Naive thymus-derived CD8-positive, alpha-beta T cell (primary cell): ENCODE data around the gene PSMB5. TPM values are rescaled to one million over a fixed set of nuclear protein-coding genes. Genes with fewer than 3 reads are reported as not detected.

ENCODE experiments used
- ATAC-seq, 2 donors: fragments of 150-1000 bp; cut with Tn5 transposase in 1 of 2; sonication (Bioruptor Pico), chemical (Tn5 transposase) in 1 of 2; 1 replicate in 1 of 2; 2 replicates in 1 of 2; pipeline ENCODE4 v1.10.0; 2021; ENCODE audit warnings: mild to moderate bottlenecking in 2 of 2, moderate library complexity in 2 of 2
- POLR2A ChIA-PET: fragments of 350-600 bp; sonication (Branson Sonifier 250); formaldehyde crosslinking; loops from one replicate; lab custom pipeline; 2021; ENCODE audit warnings: antibody characterized with exemption; lab: Charles Lee
- DNase-seq, 10 donors: peaks; one replicate each; pipeline versions ENCODE4 v3.0.0 to v3.0.0-alpha.2; 2020 to 2022
- H3K27ac Mint-ChIP-seq, 10 donors: one replicate each; pipeline ENCODE4 v1.8.0; 2020 to 2022; ENCODE audit warnings: mild to moderate bottlenecking in 10 of 10, mixed read lengths in 10 of 10, moderate library complexity in 4 of 10, inconsistent platforms in 1 of 10
- H3K27me3 Mint-ChIP-seq, 5 donors: one replicate each; pipeline ENCODE4 v1.8.0; 2021 to 2022; ENCODE audit warnings: mixed read lengths in 5 of 5
- H3K36me3 Mint-ChIP-seq, 3 donors: one replicate each; pipeline ENCODE4 v1.8.0; 2020 to 2022; ENCODE audit warnings: mixed read lengths in 3 of 3, mild to moderate bottlenecking in 2 of 3, inconsistent platforms in 1 of 3
- H3K4me1 Mint-ChIP-seq, 4 donors: one replicate each; pipeline ENCODE4 v1.8.0; 2021 to 2022; ENCODE audit warnings: mixed read lengths in 4 of 4
- H3K4me3 Mint-ChIP-seq, 10 donors: one replicate each; pipeline ENCODE4 v1.8.0; 2020 to 2022; ENCODE audit warnings: mild to moderate bottlenecking in 10 of 10, mixed read lengths in 10 of 10, moderate library complexity in 6 of 10, inconsistent platforms in 1 of 10
- H3K9me3 Mint-ChIP-seq, 9 donors: one replicate each; pipeline ENCODE4 v1.8.0; 2020 to 2022; ENCODE audit warnings: mixed read lengths in 9 of 9, mild to moderate bottlenecking in 3 of 9, inconsistent platforms in 1 of 9, moderate library complexity in 1 of 9
- polyA plus RNA-seq, 3 donors: library from polyadenylated mRNA; unstranded; fragments of 300-500 nt; fragmentation: Illumina TruSeq; gene quantifications; one replicate each; pipeline ENCODE4 v1.2.3, GENCODE V29; 2021
- total RNA-seq, 8 experiments: library from RNA in 2 of 8; stranded (reverse) in 2 of 8; gene quantifications; one replicate each; pipeline ENCODE4 v1.2.3 and lab custom pipeline; 2021 to 2026

The PSMB5 gene
- total and polyA plus RNA-seq, 5 experiments from 2014 or later: 30.2 to 49.7 (median 35.8) TPM

- POLR2A ChIA-PET: no interaction called here
- peaks cover 0 to 2% (median 0%) of the 10 kb centered on the region in 9 donors for H3K9me3 Mint-ChIP-seq
- peaks cover 3 to 14% (median 9%) of the 10 kb centered on the region in 4 donors for H3K4me1 Mint-ChIP-seq
- H3K27ac Mint-ChIP-seq: no peak overlapping the region
- ATAC-seq: no peak
- peak in 1 of 10 donors; percentile 11 for DNase-seq
- peaks cover 1 to 11% (median 5%) of the 10 kb centered on the region in 5 donors for H3K27me3 Mint-ChIP-seq
- H3K36me3 Mint-ChIP-seq: no peaks in the 10 kb centered on the region
- H3K4me3 Mint-ChIP-seq: no peak overlapping the region
Measured at GRCh38 chr14:23051141-23052057, 16.7 kb upstream of the PSMB5 start.

GRCh38 chr14:23049011-23049410 lies 14.3 kb upstream of the PSMB5 start:
- ATAC-seq (no peak), DNase-seq (no peak)
- H3K36me3 Mint-ChIP-seq: no peaks in the 10 kb centered on the region
- peaks cover 0 to 6% (median 2%) of the 10 kb centered on the region in 4 donors for H3K4me1 Mint-ChIP-seq
- no peak overlapping the region for H3K27ac Mint-ChIP-seq
- POLR2A ChIA-PET: interaction anchor here (0.9 kb wide), 1 partner anchor 42 kb away, joined by 3 read pairs; no protein-coding TSS in a partner anchor
- H3K27me3 Mint-ChIP-seq: peaks cover 1 to 11% (median 7%) of the 10 kb centered on the region in 5 donors
- H3K9me3 Mint-ChIP-seq: peaks cover 0 to 2% (median 0%) of the 10 kb centered on the region in 9 donors
- H3K4me3 Mint-ChIP-seq: no peak overlapping the region

- Mint-ChIP-seq H3K36me3 (no peaks in the 10 kb centered on the region), H3K9me3 (peaks cover 0 to 2% (median 0%) of the 10 kb centered on the region in 9 donors), H3K4me3 (no peak overlapping the region), H3K27me3 (peaks cover 1 to 11% (median 7%) of the 10 kb centered on the region in 5 donors), H3K27ac (no peak overlapping the region), H3K4me1 (peaks cover 0 to 6% (median 2%) of the 10 kb centered on the region in 4 donors)
- POLR2A ChIA-PET: interaction anchor here (0.9 kb wide), 1 partner anchor 41 kb away, joined by 3 read pairs; no protein-coding TSS in a partner anchor
- DNase-seq (peak in 1 of 10 donors; percentile 59), ATAC-seq (no peak)
Measured at GRCh38 chr14:23047751-23048693, 13.3 kb upstream of the PSMB5 start.

GRCh38 chr14:23047034-23047634 lies 12.4 kb upstream of the PSMB5 start:
- ATAC-seq (no peak), DNase-seq (peak in 1 of 10 donors; percentile 38)
- peaks cover 1 to 11% (median 7%) of the 10 kb centered on the region in 5 donors for H3K27me3 Mint-ChIP-seq
- POLR2A ChIA-PET: interaction anchor here (0.7 kb wide), 1 partner anchor 454 kb away, joined by 6 read pairs; no protein-coding TSS in a partner anchor
- no peak overlapping the region for H3K4me3 Mint-ChIP-seq
- no peak overlapping the region for H3K27ac Mint-ChIP-seq
- peaks cover 0 to 2% (median 0%) of the 10 kb centered on the region in 9 donors for H3K9me3 Mint-ChIP-seq
- peaks cover 0 to 6% (median 3%) of the 10 kb centered on the region in 4 donors for H3K4me1 Mint-ChIP-seq
- H3K36me3 Mint-ChIP-seq: no peaks in the 10 kb centered on the region

- Mint-ChIP-seq H3K4me3 (no peak overlapping the region), H3K9me3 (peaks cover 0 to 2% (median 0%) of the 10 kb centered on the region in 9 donors), H3K27me3 (peaks cover 1 to 11% (median 7%) of the 10 kb centered on the region in 5 donors), H3K27ac (no peak overlapping the region), H3K4me1 (peaks cover 0 to 6% (median 3%) of the 10 kb centered on the region in 4 donors), H3K36me3 (no peaks in the 10 kb centered on the region)
- POLR2A ChIA-PET: interaction anchor here (0.5 to 0.6 kb wide), 2 partner anchors 191 to 248 kb away, joined by 3 to 5 read pairs; no protein-coding TSS in a partner anchor
- DNase-seq: peak in 1 of 10 donors; percentile 3
- no peak for ATAC-seq
Measured at GRCh38 chr14:23045419-23046357, 11.0 kb upstream of the PSMB5 start.

- no peaks in the 10 kb centered on the region for H3K36me3 Mint-ChIP-seq
- POLR2A ChIA-PET: no interaction called here
- H3K27ac Mint-ChIP-seq: peak overlapping the region in 1 of 10 donors; percentile 12
- H3K27me3 Mint-ChIP-seq: peaks cover 1 to 11% (median 7%) of the 10 kb centered on the region in 5 donors
- no peak for DNase-seq
- peaks cover 0 to 2% (median 0%) of the 10 kb centered on the region in 9 donors for H3K9me3 Mint-ChIP-seq
- H3K4me1 Mint-ChIP-seq: peaks cover 0 to 6% (median 3%) of the 10 kb centered on the region in 4 donors
- no peak for ATAC-seq
- no peak overlapping the region for H3K4me3 Mint-ChIP-seq
Measured at GRCh38 chr14:23044840-23045239, 10.1 kb upstream of the PSMB5 start.

- H3K36me3 Mint-ChIP-seq: no peaks in the 10 kb centered on the region
- DNase-seq: peak in 1 of 10 donors; percentile 11
- H3K4me1 Mint-ChIP-seq: peaks cover 0 to 6% (median 3%) of the 10 kb centered on the region in 4 donors
- H3K4me3 Mint-ChIP-seq: no peak overlapping the region
- H3K27me3 Mint-ChIP-seq: peaks cover 1 to 11% (median 7%) of the 10 kb centered on the region in 5 donors
- H3K27ac Mint-ChIP-seq: no peak overlapping the region
- ATAC-seq: no peak
- H3K9me3 Mint-ChIP-seq: peaks cover 0 to 2% (median 0%) of the 10 kb centered on the region in 9 donors
- POLR2A ChIA-PET: no interaction called here
Measured at GRCh38 chr14:23043754-23044153, 9.1 kb upstream of the PSMB5 start.

GRCh38 chr14:23043145-23043544 lies 8.4 kb upstream of the PSMB5 start:
- peaks cover 1 to 11% (median 7%) of the 10 kb centered on the region in 5 donors for H3K27me3 Mint-ChIP-seq
- no peaks in the 10 kb centered on the region for H3K36me3 Mint-ChIP-seq
- H3K9me3 Mint-ChIP-seq: peaks cover 0 to 2% (median 0%) of the 10 kb centered on the region in 9 donors
- POLR2A ChIA-PET: no interaction called here
- DNase-seq (peak in 1 of 10 donors; percentile 14), ATAC-seq (no peak)
- no peak overlapping the region for H3K4me3 Mint-ChIP-seq
- peaks cover 0 to 6% (median 3%) of the 10 kb centered on the region in 4 donors for H3K4me1 Mint-ChIP-seq
- no peak overlapping the region for H3K27ac Mint-ChIP-seq

GRCh38 chr14:23042162-23042965 lies 7.7 kb upstream of the PSMB5 start, which contains the start of gene PSMB11:
Gene PSMB11, plus strand, starts transcription at chr14:23042212. Its CDS starts 14 bp downstream, at chr14:23042226.
- DNase-seq: no peak
- no peaks in the 10 kb centered on the region for H3K36me3 Mint-ChIP-seq
- H3K27me3 Mint-ChIP-seq: peaks cover 0 to 5% (median 4%) of the 10 kb centered on the region in 5 donors
- no peak within 1 kb of the TSS for H3K27ac Mint-ChIP-seq
- no peaks in the 10 kb centered on the region for H3K9me3 Mint-ChIP-seq
- POLR2A ChIA-PET: interaction anchor here (0.6 kb wide), 1 partner anchor 30 kb away, joined by 3 read pairs; no protein-coding TSS in a partner anchor
- H3K4me1 Mint-ChIP-seq: peaks cover 0 to 4% (median 1%) of the 10 kb centered on the region in 4 donors
- H3K4me3 Mint-ChIP-seq: peak within 1 kb of the TSS in 1 of 10 donors; percentile 36
- ATAC-seq: no peak

- DNase-seq: no peak
- Mint-ChIP-seq H3K36me3 (no peaks in the 10 kb centered on the region), H3K27ac (no peak overlapping the region), H3K9me3 (no peaks in the 10 kb centered on the region), H3K27me3 (peaks cover 0 to 2% (median 0%) of the 10 kb centered on the region in 5 donors), H3K4me1 (peaks cover 0 to 3% (median under 1%) of the 10 kb centered on the region in 4 donors), H3K4me3 (no peak overlapping the region)
- ATAC-seq: no peak
- POLR2A ChIA-PET: interaction anchor here (0.6 kb wide), 1 partner anchor 29 kb away, joined by 3 read pairs; no protein-coding TSS in a partner anchor
Measured at GRCh38 chr14:23041729-23042128, 7.0 kb upstream of the PSMB5 start.
